HL-60/S4 treated with phorbol 12-myristate 13-acetate at 8.2 ng/mL for 4 days and 3 days (cell line): Measurements from ENCODE around the gene FAM184A.
"Not testable (repeated sequence)": the region's sequence is repeated elsewhere in the genome, so short reads cannot be mapped to it uniquely, and the experiment has no call there.

Experiments used
- in situ Hi-C: fragments of 300-500 bp; cut with MboI; formaldehyde crosslinking; loops from 2 replicates; pipeline ENCODE4 v1.15.0; 2022; ENCODE audit warnings: low sequenced_read_pairs

The FAM184A gene

DNA sequence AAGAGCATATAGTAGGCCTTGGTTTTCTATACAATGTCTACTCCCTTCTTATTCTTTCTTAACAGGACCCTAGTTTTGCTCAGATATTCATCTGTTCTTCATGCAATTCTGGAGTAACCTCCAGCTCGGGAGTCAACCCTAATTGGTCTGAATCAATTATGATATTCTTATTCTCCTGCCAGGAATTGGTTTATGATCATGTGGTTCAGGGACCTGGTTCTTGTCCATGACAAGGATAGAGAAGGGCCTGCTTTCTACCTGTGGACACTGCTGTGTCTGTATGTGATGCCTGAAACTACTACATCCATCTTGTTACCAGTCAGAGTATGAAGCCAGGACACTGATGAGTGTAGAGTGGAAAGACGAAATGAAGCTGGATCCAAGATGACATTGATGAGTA lies 24.4 kb upstream of the FAM184A start:
- in situ Hi-C loops = no loop called here

DNA sequence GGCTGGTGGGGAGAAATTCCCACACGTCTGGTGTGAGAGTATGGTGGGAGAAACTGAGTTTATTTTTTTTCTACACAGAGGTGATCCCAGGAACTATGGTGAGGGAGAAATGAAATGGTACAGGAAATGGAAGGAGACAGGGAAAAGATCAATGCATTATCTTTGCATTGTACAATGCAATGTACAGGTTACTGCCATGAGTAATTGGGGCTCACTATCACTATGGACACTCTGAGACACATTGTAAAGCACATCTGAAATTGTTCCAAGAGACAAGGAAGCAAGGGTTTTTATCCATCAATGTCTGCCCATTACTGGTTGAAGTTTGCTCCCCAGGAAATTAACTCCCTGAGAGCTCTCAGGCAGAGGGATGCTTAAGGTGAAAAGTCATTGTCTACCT lies 21.7 kb upstream of the FAM184A start:
- in situ Hi-C loops = no loop called here

DNA sequence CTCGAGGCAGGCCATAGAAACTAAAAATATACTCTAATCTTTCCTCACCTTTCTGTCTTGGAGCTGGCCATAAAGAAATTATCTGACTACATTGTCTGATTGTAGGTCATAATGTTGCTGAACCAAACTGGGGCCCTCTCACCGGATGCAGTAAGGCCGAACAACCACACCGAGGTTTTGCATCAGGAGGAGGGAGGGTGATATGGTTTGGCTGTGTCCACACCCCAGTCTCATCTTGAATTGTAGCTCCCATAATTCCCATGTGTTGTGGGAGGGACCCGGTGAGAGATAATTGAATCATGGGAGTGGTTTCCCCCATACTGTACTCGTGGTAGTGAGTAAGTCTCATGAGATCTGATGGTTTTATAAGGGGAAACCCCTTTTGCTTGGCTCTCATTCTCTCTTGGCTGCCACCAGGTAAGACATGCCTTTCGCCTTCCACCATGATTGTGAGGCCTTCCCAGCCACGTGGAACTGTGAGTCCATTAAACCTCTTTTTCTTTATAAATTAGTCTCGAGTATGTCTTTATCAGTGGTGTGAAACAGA lies 19.4 kb upstream of the FAM184A start:
- in situ Hi-C loops = not testable (repeated sequence)

DNA sequence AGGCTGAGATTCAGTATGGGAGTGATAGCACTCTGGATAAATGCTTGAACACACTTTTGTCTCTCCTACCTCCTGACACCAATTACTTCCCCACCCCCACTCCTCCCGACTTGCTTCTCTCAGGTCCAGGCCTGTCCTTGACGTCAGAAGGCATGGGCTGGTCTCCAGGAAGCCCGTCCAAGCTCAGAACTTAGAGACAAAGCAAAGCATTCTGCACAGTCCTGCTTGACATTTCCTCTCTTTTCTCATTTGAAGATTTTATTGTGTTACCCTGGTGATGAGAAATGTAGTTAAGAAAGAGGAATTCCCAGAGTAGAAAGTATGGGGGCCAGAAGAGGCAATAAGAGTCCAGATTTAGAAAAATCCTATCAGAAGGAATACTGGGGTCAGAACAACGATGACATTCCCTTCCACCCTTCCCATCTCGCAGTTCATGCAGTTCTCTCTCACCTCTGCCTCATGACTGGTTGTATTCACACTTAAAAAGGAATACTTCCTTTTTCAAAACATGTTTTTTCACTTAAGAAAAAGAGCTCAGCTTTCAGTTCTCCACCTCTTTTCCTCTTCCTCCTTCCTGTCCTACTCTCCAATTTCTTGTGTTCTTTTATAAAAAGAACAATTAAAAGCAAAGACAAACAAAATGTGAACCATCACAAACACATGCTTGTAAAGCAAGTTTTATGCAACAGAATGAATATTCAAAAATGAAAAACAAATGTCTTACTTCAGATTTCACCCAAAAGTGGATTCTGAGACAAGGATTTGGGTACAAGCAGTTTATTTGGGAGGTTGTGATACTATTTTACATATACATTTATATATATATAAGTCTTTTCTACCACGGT lies 18.5 kb upstream of the FAM184A start:
- in situ Hi-C loops = no loop called here

DNA sequence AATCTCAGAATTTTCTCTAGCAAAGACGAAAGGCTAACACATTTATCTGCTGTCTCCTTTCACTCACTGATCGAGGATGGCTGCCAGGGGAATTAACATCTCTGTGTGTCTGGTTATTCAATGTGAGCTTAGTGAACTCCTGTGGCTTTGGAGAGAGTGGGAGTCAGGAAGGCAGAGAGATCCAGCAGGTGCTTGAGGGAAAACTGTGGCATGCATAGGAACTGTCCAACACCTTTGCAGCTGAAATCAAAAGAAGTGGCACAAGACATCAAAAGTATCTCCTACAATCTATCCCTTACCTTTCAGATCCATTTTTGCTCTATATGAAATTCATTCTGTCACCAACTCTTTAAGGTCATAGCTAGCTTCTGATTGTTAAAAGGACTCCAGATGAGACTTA lies 11.8 kb upstream of the FAM184A start:
- in situ Hi-C loops = no loop called here

DNA sequence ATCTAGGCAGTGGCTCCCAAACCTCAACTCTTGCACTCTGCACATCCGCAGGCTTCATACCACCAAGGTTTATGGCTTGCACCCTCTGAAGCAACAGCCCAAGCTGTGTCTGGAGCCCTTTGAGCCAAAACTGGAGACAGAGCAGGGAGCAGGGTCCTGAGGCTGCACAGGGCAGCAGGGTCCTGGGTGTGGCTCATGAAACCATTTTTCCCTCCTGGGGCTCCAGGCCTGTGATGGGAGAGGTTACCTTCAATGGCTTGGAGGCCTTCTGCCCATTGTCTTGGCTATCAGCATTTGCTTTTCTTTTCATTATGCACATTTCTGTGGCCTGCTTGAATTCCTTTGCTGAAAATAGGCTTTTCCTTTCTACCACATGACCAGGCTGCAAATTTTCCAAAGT lies 6.3 kb upstream of the FAM184A start:
- in situ Hi-C loops = no loop called here

DNA sequence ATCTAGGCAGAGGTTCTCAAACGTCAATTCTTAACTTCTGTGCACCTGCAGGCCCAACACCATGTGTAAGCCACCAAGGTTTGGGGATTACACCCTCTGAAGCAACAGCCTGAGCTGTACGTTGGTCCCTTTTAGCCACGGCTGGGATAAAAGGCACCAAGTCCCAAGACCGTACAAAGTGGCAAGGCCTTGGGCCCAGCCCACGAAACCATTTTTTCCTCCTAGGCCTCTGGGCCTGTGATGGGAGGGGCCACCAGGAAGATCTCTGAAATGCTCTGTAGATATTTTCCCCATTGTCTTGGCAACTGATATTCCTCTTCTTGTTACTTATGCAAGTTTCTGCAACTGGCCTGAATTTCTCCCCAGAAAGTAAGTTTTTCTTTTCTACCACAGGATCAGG lies 4.5 kb upstream of the FAM184A start:
- in situ Hi-C loops = no loop called here

DNA sequence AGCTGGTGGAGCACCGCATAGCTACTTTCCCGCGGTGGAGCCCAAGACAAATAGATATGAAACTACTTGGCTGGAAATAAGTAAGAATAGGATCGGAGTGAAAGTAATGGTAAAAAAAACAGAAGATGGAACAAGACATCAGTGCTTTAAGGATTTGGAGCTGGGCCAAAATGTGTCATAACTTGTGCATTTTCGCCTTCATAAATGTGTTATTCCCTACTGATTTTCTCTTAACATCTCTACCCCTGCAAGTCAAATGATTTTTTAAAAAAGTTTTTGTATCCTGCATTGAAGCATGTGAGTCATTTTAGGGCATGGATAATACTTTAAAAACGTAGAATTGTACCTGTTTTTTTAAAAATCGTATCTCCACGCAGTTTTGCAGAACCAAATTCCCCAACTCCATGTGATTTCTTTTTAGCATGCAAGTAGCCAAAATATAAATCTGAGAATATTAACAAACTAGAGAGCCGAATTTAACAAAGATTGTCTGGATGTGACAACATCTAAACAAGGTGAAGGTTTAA lies 882 bp upstream of the FAM184A start:
- in situ Hi-C loops = no loop called here

DNA sequence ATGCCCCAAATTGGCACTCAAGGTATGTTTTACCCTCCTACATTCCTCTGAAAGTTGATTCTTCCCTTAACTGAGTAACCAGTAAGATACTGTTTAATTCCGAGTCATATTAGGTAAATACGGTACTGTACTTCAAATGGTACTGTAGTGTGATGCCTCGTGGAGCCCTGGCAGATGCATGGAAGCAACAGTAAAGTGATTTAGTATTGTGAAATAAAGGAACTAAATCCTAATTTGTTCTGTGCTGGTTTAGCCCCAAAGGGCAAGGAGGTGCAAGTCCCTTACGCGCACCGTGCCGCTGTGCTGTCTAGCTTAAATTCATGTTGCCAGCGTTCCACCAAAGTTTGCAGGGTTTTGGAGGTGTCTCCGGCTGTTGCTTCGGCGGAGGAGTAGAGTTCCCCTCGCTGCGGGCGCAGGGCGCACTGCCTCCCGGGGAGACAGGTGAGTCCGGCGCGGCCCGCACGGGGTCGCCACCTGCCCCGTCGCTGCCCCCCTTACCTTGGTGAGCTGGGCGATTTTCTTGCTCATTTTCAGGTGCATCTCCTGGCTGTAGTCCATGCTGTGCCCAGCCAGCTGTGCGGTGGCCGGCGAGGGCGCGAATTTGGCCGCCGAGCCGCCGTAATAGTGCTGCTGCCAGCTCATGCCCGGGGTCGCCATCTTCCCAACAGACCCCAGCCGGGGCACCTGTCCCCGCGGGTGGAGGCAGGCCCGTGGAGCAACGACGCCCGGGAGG lies 655 bp downstream of the FAM184A start:
- in situ Hi-C loops = no loop called here

DNA sequence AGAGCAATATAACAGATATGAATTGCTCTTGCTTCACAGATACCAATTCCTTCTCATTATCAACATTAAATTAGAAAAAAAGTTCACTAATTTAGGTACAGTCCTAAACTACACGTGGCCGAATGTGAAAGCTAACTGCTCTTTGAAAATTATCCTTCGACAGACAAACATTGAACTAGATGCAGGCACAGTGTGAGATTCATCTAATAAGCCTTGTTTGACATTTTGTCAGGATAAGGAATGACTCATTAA lies 1.1 kb downstream of the FAM184A start:
- in situ Hi-C loops = no loop called here

DNA sequence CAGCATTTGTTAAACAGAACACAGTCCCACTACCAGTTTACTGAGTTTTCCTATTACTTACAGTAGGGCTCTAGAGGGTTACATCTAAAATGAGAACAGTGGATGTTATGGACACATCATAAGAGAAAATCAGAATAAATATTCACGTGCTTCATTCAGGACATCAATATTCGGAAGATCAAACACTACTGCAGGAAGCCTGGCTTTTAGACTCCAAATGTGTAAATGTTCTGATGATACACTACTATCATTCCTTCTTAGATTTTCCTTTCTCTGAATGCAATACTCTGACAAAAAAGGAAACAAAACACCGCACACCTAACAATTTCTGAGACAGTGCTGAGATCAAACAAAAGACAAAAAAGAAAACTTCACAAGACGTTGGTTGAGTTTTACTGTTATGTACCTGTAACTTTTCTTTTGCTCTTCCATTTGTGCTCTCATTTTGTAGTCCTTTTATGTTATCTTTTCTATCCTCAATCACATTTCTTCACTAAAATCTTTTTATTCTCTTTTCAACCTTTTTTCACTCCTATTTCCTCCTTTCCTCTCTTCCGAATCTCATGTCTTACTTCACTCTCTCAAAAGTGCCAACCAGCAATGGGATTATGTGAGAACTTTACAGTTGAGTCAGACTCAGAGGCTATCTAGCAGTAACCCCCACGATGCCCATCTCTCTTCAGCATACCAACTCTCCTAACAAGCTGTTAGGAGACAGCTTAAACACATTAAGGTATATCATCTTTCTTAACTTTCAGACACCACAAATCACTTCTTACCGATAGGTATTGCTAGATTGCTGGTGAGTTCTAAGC lies 1.7 kb downstream of the FAM184A start:
- in situ Hi-C loops = no loop called here

DNA sequence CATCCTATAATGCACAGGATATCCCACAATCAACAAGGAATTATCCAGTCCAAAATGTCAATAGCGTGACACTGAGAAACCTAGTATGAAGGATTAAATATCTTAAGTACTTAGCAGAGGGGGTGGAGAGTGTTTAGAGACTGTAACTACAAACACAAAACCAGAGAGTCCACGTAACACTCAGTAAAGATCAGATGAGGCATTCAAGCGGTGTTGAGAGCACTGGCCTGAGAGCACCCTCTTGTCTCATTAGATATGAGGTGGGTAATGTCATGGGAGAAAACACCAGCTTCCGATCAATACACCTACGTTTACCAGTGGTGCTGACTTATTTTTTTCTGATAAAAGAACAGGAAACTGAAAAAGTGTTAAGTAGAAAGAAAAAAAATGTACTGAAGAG lies 2.3 kb downstream of the FAM184A start:
- in situ Hi-C loops = no loop called here

DNA sequence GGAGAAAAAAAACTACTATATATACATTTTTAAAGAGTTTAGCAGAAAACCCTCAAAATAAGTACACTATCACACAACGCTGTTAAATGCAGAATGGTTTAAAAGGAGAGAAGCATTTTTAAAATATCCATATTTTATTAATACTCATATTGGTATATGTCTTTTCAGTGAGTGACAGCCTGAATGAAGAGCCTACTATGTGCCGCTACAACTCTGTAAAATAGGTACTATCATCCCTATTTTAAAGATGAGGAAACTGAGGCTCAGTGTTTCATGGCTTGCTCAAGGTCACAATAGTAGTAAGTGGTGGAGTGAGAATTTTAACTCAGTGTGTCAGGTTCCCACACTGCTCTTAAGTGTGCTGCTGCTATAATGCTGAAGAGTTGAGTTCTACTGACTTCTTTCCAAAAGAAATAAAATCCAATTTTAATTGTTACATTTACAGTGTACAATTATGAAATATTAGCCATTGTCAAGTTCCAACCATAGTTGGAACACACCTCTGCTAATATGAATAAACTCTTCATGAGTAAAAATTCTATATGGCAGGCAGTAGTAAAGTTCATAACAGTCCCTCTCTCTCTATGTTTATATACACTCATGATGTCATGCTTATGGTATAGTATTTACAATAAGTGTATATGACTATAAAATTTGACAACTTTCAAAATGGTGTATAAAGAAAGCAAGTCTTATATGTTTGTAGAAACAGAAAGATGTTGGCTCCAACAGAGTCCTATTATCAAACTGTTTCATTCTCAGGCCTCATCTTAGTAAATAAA lies 3.1 kb downstream of the FAM184A start:
- in situ Hi-C loops = no loop called here

DNA sequence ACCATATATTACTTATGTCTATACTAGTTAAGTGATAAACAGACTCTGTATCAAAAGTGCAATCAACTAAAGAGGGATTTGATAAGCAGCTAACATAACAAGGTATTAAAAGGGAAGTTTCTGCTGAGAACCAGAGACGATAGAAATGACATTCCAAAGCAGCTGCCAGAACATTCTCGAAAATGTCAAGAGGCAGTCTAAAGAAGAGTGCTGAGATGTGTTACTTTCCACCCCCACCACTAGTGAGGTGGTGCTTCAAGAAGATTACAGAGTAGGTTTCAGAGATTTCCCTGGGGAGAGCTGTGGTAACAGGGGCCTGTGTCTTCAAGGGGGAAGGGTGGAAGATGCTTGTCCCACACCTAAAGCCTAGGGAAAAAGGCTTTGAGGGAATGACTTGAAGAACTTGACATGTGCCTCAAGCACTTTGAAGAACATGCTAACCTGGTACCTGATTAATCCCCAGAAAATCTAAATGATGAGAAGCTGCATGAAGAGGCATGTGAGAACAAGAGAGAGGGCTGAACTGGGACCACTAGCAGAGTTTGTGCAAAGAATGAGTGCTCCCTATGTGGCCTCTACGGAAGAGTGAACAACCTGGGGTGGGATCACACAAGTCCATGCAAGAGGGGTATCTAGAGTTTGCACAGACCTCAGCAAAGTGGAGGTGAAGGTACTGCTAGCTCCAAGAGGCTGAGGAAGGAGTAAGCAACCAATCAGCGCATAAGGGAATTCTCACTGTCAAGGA lies 5.0 kb downstream of the FAM184A start:
- in situ Hi-C loops = no loop called here

DNA sequence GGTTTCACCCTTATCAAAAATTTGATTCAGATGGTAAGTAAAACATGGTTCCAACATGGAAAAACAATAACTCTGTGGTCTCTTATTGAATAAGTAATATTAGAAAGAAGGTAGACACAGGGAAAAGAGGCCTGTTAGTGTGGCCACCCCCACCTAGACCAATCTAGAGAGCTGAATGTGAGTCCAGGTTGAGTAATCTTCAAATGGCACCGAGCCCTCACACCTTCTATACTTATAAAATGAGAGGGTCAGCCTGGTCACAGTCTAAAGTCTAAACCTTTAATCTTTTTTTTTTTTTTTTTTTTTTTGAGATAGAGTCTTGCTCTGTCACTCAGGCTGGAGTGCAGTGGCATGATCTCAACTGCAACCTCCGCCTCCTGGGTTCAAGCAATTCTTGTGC lies 6.9 kb downstream of the FAM184A start:
- in situ Hi-C loops = no loop called here

DNA sequence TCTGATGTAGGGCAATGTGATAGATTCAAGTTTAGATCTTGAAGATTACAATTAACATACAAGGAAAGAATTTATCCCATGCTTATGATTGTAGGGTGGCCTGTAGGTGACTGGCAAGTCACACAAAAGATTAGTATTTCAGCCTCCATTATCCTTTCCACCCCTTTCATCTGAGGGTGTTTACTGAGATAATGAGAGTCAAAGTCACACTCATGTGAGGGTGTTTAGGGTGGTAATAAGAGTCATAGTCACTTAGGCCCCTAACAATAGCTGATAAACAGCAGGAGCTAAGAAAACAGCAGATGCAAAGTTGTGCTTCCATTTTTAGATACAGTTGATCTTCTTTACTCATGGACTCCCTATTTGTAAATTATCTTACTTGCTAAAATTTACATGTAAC lies 11.4 kb downstream of the FAM184A start:
- in situ Hi-C loops = no loop called here

DNA sequence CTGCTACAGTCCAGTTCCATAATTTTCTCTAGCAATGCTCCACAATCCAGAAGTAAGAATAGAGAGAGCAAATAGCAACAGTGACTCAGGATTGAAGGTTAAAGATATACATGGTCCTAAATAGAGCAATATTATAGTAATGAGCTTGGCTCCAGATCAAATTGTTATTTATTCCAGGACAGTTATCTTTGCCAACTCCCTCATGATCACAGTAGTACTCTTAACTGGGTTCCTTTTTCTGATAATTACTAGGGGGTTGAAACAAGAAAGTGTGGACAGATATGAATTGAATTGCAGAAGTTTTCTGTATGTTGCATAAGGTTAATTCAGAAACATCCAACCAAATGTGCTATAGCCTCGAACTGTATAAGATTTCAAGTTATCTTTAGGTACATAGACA lies 11.9 kb downstream of the FAM184A start:
- in situ Hi-C loops = no loop called here

DNA sequence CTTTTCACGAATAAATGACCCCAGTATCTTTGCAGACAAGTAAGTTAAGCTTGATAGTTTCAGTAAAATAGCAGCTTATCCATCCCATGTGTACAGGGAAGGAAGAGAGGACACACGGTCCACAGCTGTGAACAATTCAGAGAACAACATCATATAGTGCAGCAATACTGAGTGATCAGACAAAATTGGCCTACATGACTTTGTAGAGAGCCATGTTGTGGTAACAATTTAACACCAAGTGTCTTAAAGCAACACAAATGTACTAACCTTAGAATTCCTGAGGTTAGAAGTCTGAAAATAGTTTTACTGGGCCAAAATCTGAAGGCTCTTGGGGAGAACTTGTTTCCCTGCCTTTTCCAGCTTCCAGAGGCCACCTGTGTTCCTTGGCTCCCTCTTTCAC lies 12.5 kb downstream of the FAM184A start:
- in situ Hi-C loops = no loop called here

DNA sequence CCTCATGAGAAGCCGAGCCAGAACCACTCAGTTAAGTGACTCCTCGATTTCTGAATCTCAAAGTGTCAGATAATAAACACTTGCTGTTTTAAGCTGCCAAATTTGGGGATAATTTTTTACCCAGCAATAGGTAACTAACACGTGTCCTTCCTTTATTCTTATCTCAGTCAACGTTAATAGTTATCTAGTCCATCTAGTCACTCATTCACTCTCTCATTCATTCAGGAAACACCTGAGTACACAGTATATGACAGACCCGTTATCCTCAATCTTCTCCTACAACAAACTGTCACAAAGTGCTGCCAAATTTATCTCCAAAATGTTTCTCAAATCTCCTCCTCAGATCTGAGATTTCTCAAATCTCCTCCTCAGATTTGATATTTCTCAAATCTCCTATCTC lies 13.1 kb downstream of the FAM184A start:
- in situ Hi-C loops = no loop called here

DNA sequence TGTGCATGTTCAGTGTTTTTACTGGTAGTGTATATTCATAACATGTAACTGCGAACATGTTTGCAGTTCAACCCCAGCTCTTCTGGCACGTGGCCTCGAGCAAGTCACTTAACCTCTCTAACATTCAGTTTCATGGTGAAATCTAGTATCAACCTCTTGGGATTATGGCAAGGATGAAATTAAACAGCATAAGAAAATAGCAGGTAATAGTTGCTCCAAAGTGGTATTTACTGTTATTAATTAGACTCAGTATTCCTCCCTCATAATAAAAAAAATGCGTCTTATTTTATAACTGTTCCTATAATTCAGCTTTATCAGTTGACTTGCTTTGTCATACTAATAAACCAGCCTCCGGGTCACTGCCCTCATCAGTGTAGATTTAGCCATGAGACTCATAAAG lies 15.0 kb downstream of the FAM184A start:
- in situ Hi-C loops = no loop called here
